Measurements from ENCODE around the gene LRRC1.
"Not testable (repeated sequence)": the region's sequence is repeated elsewhere in the genome, so short reads cannot be mapped to it uniquely, and the experiment has no call there.

The LRRC1 gene

DNA sequence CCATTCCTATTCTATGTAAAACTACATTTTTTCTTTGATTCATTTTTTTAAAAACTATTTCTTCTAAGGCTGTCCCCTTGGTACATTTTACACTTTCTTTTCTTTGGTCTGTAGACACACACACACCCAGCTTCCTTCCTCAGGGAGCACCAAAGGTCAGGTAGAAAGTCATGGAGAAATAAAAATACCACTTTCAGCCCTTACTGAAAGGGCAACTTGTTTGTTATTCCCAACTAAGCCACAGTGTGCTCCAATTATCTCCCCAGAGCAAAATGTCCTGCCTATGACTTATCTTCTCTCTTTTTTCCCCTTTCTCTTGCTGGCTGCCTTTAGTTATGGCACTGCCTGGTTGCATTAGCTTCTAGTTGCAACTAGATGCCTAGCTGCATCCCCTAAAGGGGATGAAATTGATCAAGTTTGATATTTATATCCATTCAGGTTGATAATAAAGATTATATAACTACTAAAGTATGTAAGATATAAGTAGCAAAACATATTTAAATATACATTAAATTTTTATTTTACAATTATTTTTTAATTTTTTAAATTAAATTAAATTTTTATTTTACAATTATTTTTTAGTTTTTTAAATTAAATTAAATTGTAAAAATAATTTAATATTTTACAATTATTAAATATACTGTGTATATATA, 21.6 kb upstream of the LRRC1 start:
- H3K4me3 ChIP-seq (ENCODE audit: low read length in 2 of 2): no peak overlapping the region
- no peak overlapping the region for H2AK5ac ChIP-seq (ENCODE audit: low read depth, low read length)
- H4K8ac ChIP-seq (ENCODE audit: low read depth, low read length): no peak overlapping the region
- no peak overlapping the region for H3K23ac ChIP-seq (ENCODE audit: low read depth, low read length, poor library complexity)
- no peak overlapping the region for H3K4ac ChIP-seq (ENCODE audit: low read length)
- no peak overlapping the region for H2BK15ac ChIP-seq (ENCODE audit: low read length)
- H3K4me1 ChIP-seq (ENCODE audit: control insufficient read depth in 2 of 2, insufficient read depth in 1 of 2, low read depth in 1 of 2, low read length in 2 of 2): peaks cover 0 to 5% of the 10 kb centered on the region in 2 donors
- peaks cover 0 to 5% of the 10 kb centered on the region in 2 donors for H3K9me3 ChIP-seq (replicated peaks in 1 of 2; ENCODE audit: control insufficient read depth in 2 of 2, insufficient read depth in 1 of 2, low read depth in 1 of 2, low read length in 2 of 2)
- H2AFZ ChIP-seq (ENCODE audit: low read length): no peak overlapping the region
- H3K36me3 ChIP-seq (replicated peaks in 1 of 2; ENCODE audit: control insufficient read depth in 2 of 2, insufficient read depth in 2 of 2, low read length in 2 of 2): no peaks in the 10 kb centered on the region
- no peak for DNase-seq (ENCODE audit: low spot score)
- H3K4me2 ChIP-seq (ENCODE audit: insufficient read depth, low read length, poor library complexity, severe bottlenecking): no peak overlapping the region
- H3K9ac ChIP-seq (ENCODE audit: low read depth, low read length, poor library complexity): no peak overlapping the region
- H3K18ac ChIP-seq (ENCODE audit: low read length): no peak overlapping the region
- H3K14ac ChIP-seq (ENCODE audit: low read length): no peak overlapping the region
- H2BK120ac ChIP-seq (ENCODE audit: low read depth, low read length): no peak overlapping the region
- H3K27ac ChIP-seq (replicated peaks; ENCODE audit: low read length): no peak overlapping the region
- H3K27me3 ChIP-seq (ENCODE audit: control insufficient read depth in 3 of 3, insufficient read depth in 3 of 3, low read depth in 1 of 3, low read length in 3 of 3): no peaks in the 10 kb centered on the region
- H3K79me1 ChIP-seq (ENCODE audit: low read depth, low read length): no peaks in the 10 kb centered on the region
- no peak overlapping the region for H2BK12ac ChIP-seq (ENCODE audit: low read length)
- no peak overlapping the region for H4K91ac ChIP-seq (ENCODE audit: low read depth, low read length, poor library complexity)
- H2BK5ac ChIP-seq (ENCODE audit: low read length): no peak overlapping the region

DNA sequence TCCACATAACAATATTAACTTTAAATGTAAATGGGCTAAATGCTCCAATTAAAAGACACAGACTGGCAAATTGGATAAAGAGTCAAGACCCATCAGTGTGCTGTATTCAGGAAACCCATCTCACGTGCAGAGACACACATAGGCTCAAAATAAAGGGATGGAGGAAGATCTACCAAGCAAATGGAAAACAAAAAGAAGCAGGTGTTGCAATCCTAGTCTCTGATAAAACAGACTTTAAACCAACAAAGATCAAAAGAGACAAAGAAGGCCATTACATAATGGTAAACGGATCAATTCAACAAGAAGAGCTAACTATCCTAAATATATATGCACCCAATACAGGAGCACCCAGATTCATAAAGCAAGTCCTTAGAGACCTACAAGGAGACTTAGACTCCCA, 18.7 kb upstream of the LRRC1 start:
- not testable (repeated sequence) for H2BK15ac ChIP-seq (ENCODE audit: low read length); H3K4me1 ChIP-seq (ENCODE audit: control insufficient read depth in 2 of 2, insufficient read depth in 1 of 2, low read depth in 1 of 2, low read length in 2 of 2); H3K9ac ChIP-seq (ENCODE audit: low read depth, low read length, poor library complexity); H3K9me3 ChIP-seq (replicated peaks in 1 of 2; ENCODE audit: control insufficient read depth in 2 of 2, insufficient read depth in 1 of 2, low read depth in 1 of 2, low read length in 2 of 2); H2AFZ ChIP-seq (ENCODE audit: low read length); H3K27me3 ChIP-seq (ENCODE audit: control insufficient read depth in 3 of 3, insufficient read depth in 3 of 3, low read depth in 1 of 3, low read length in 3 of 3); H2AK5ac ChIP-seq (ENCODE audit: low read depth, low read length); H3K4me2 ChIP-seq (ENCODE audit: insufficient read depth, low read length, poor library complexity, severe bottlenecking); H3K4ac ChIP-seq (ENCODE audit: low read length); H3K4me3 ChIP-seq (ENCODE audit: low read length in 2 of 2); H3K14ac ChIP-seq (ENCODE audit: low read length); H2BK120ac ChIP-seq (ENCODE audit: low read depth, low read length); H4K8ac ChIP-seq (ENCODE audit: low read depth, low read length); H3K79me1 ChIP-seq (ENCODE audit: low read depth, low read length); H3K18ac ChIP-seq (ENCODE audit: low read length); H2BK12ac ChIP-seq (ENCODE audit: low read length); H3K36me3 ChIP-seq (replicated peaks in 1 of 2; ENCODE audit: control insufficient read depth in 2 of 2, insufficient read depth in 2 of 2, low read length in 2 of 2); H3K27ac ChIP-seq (replicated peaks; ENCODE audit: low read length); DNase-seq (ENCODE audit: low spot score); H2BK5ac ChIP-seq (ENCODE audit: low read length); H3K23ac ChIP-seq (ENCODE audit: low read depth, low read length, poor library complexity); H4K91ac ChIP-seq (ENCODE audit: low read depth, low read length, poor library complexity)
- no CpG with 5 or more reads among the region's 2 CpGs for WGBS, 2 donors (ENCODE audit: extremely low coverage in 2 of 2, insufficient read length in 2 of 2, insufficient replicate concordance in 1 of 2)

- not testable (repeated sequence) for H3K18ac ChIP-seq (ENCODE audit: low read length)
Observed at GRCh38 chr6:53784991-53785390, 9.8 kb upstream of the LRRC1 start.

DNA sequence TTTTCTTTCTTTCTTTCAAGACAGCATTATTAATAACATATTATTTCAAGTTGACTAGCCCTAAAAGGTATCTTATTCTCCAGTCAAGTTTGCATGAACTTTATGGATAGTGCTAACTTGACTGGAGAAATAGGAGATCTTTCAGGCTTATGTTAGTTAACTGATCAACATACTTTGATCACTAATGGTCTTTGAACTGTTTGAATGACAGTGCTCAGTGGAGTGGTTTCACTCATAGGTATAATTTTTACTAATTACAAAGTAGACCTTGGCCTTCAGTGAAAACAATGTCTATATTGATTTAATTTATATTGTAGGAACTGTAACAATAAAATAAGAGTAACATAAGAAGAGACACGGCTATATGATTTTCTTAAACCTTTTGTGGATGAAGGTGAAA, 8.0 kb upstream of the LRRC1 start:
- H3K9me3 ChIP-seq (replicated peaks in 1 of 2; ENCODE audit: control insufficient read depth in 2 of 2, insufficient read depth in 1 of 2, low read depth in 1 of 2, low read length in 2 of 2): peaks cover 0 to 3% of the 10 kb centered on the region in 2 donors
- H3K18ac ChIP-seq (ENCODE audit: low read length): no peak overlapping the region
- H3K36me3 ChIP-seq (replicated peaks in 1 of 2; ENCODE audit: control insufficient read depth in 2 of 2, insufficient read depth in 2 of 2, low read length in 2 of 2): no peaks in the 10 kb centered on the region
- no peak overlapping the region for H2BK120ac ChIP-seq (ENCODE audit: low read depth, low read length)
- no peak overlapping the region for H2BK5ac ChIP-seq (ENCODE audit: low read length)
- no peak for DNase-seq (ENCODE audit: low spot score)
- no peak overlapping the region for H3K23ac ChIP-seq (ENCODE audit: low read depth, low read length, poor library complexity)
- no peak overlapping the region for H4K91ac ChIP-seq (ENCODE audit: low read depth, low read length, poor library complexity)
- H3K4ac ChIP-seq (ENCODE audit: low read length): no peak overlapping the region
- no peaks in the 10 kb centered on the region for H3K79me1 ChIP-seq (ENCODE audit: low read depth, low read length)
- H2BK12ac ChIP-seq (ENCODE audit: low read length): no peak overlapping the region
- no peak overlapping the region for H3K9ac ChIP-seq (ENCODE audit: low read depth, low read length, poor library complexity)
- no peak overlapping the region for H3K14ac ChIP-seq (ENCODE audit: low read length)
- no peak overlapping the region for H4K8ac ChIP-seq (ENCODE audit: low read depth, low read length)
- WGBS, 2 donors (ENCODE audit: extremely low coverage in 2 of 2, insufficient read length in 2 of 2, insufficient replicate concordance in 1 of 2): no CpG with 5 or more reads among the region's 1 CpG
- H3K4me3 ChIP-seq (ENCODE audit: low read length in 2 of 2): no peak overlapping the region
- no peak overlapping the region for H2BK15ac ChIP-seq (ENCODE audit: low read length)
- H3K27ac ChIP-seq (replicated peaks; ENCODE audit: low read length): no peak overlapping the region
- no peak overlapping the region for H2AFZ ChIP-seq (ENCODE audit: low read length)
- no peak overlapping the region for H3K4me2 ChIP-seq (ENCODE audit: insufficient read depth, low read length, poor library complexity, severe bottlenecking)
- no peaks in the 10 kb centered on the region for H3K4me1 ChIP-seq (ENCODE audit: control insufficient read depth in 2 of 2, insufficient read depth in 1 of 2, low read depth in 1 of 2, low read length in 2 of 2)
- H2AK5ac ChIP-seq (ENCODE audit: low read depth, low read length): no peak overlapping the region
- no peaks in the 10 kb centered on the region for H3K27me3 ChIP-seq (ENCODE audit: control insufficient read depth in 3 of 3, insufficient read depth in 3 of 3, low read depth in 1 of 3, low read length in 3 of 3)

More at GRCh38 chr6:53784991-53785390, 9.8 kb upstream of the LRRC1 start:
- H4K8ac ChIP-seq (ENCODE audit: low read depth, low read length); H3K36me3 ChIP-seq (replicated peaks in 1 of 2; ENCODE audit: control insufficient read depth in 2 of 2, insufficient read depth in 2 of 2, low read length in 2 of 2); DNase-seq (ENCODE audit: low spot score); H3K4me2 ChIP-seq (ENCODE audit: insufficient read depth, low read length, poor library complexity, severe bottlenecking); H2BK15ac ChIP-seq (ENCODE audit: low read length); H3K27me3 ChIP-seq (ENCODE audit: control insufficient read depth in 3 of 3, insufficient read depth in 3 of 3, low read depth in 1 of 3, low read length in 3 of 3); H2BK120ac ChIP-seq (ENCODE audit: low read depth, low read length); H4K91ac ChIP-seq (ENCODE audit: low read depth, low read length, poor library complexity); H3K23ac ChIP-seq (ENCODE audit: low read depth, low read length, poor library complexity); H3K27ac ChIP-seq (replicated peaks; ENCODE audit: low read length); H3K4me1 ChIP-seq (ENCODE audit: control insufficient read depth in 2 of 2, insufficient read depth in 1 of 2, low read depth in 1 of 2, low read length in 2 of 2); H3K9ac ChIP-seq (ENCODE audit: low read depth, low read length, poor library complexity); H3K4ac ChIP-seq (ENCODE audit: low read length); H3K14ac ChIP-seq (ENCODE audit: low read length); H2BK12ac ChIP-seq (ENCODE audit: low read length); H2AFZ ChIP-seq (ENCODE audit: low read length); H2AK5ac ChIP-seq (ENCODE audit: low read depth, low read length); H3K4me3 ChIP-seq (ENCODE audit: low read length in 2 of 2); H2BK5ac ChIP-seq (ENCODE audit: low read length); H3K79me1 ChIP-seq (ENCODE audit: low read depth, low read length); H3K9me3 ChIP-seq (replicated peaks in 1 of 2; ENCODE audit: control insufficient read depth in 2 of 2, insufficient read depth in 1 of 2, low read depth in 1 of 2, low read length in 2 of 2): not testable (repeated sequence)
